RWPE2 (cell line): Measurements from ENCODE around the gene ANKUB1.

ENCODE experiments used
- ATAC-seq: fragments of 200-7000 bp; cut with Tn5 transposase; 3 replicates; pipeline ENCODE4 v1.9.1; 2021; ENCODE audit warnings: low read depth
- DNase-seq: peaks from one replicate; pipeline ENCODE4 v3.0.0-alpha.2; 2020; ENCODE audit warnings: low spot score
- H3K27ac ChIP-seq: fragments of 450-650 bp; 2 replicates; pipeline ENCODE4 v1.5.1; 2017; ENCODE audit warnings: mild to moderate bottlenecking; ENCODE audit not compliant: poor library complexity, severe bottlenecking
- H3K27me3 ChIP-seq: fragments of 250-450 bp; sonication (Bioruptor Pico); 2 replicates; pipeline ENCODE4 v1.5.1; 2021; ENCODE audit warnings: mild to moderate bottlenecking, moderate library complexity; ENCODE audit not compliant: insufficient read depth, poor library complexity, severe bottlenecking
- H3K36me3 ChIP-seq: fragments of 250-450 bp; sonication (Bioruptor Pico); 2 replicates; pipeline ENCODE4 v1.5.1; 2020; ENCODE audit warnings: low read depth, mild to moderate bottlenecking, moderate library complexity
- H3K4me1 ChIP-seq: fragments of 250-450 bp; sonication (Bioruptor Pico); 2 replicates; pipeline ENCODE4 v1.5.1; 2021; ENCODE audit warnings: mild to moderate bottlenecking, moderate library complexity; ENCODE audit not compliant: insufficient read depth, poor library complexity, severe bottlenecking
- H3K4me3 ChIP-seq: fragments of 250-450 bp; sonication (Bioruptor Pico); 2 replicates; pipeline ENCODE4 v1.5.1; 2021; ENCODE audit warnings: mild to moderate bottlenecking, moderate library complexity; ENCODE audit not compliant: severe bottlenecking
- H3K9me3 ChIP-seq: fragments of 250-450 bp; sonication (Bioruptor Pico); 2 replicates; pipeline ENCODE4 v1.5.1; 2021; ENCODE audit warnings: mild to moderate bottlenecking, moderate library complexity; ENCODE audit not compliant: severe bottlenecking
- TF ChIP-seq, protein P1 (sequence below): fragments of 450-650 bp; IDR thresholded peaks from one replicate; pipeline ENCODE4 v1.5.1; 2017; ENCODE audit warnings: mild to moderate bottlenecking, moderate library complexity; ENCODE audit not compliant: poor library complexity, severe bottlenecking

ANKUB1 gene

DNA sequence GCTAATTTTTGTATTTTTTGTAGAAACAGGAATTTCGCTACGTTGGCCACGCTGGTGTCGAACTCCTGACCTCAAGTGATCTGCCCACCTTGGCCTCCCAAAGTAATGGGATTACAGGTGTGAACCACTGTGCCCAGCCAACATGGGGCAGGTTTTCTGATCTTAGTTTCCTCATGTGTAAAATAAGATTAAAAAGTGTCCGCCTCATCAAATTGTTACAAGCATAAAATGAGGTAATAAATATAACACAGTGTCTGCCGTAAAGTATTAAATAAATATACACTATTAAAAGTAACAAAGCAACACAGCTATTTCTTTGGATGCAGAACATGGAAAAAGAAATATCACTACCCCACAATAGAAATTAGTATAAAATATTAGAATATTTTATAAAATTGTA lies 23.6 kb downstream of the ANKUB1 start:
- H3K27me3 ChIP-seq, result no peaks in the 10 kb centered on the region
- no peak for ATAC-seq
- H3K27ac ChIP-seq, result no peak overlapping the region
- no peak overlapping the region for H3K4me3 ChIP-seq
- TF ChIP-seq, protein P1, sequence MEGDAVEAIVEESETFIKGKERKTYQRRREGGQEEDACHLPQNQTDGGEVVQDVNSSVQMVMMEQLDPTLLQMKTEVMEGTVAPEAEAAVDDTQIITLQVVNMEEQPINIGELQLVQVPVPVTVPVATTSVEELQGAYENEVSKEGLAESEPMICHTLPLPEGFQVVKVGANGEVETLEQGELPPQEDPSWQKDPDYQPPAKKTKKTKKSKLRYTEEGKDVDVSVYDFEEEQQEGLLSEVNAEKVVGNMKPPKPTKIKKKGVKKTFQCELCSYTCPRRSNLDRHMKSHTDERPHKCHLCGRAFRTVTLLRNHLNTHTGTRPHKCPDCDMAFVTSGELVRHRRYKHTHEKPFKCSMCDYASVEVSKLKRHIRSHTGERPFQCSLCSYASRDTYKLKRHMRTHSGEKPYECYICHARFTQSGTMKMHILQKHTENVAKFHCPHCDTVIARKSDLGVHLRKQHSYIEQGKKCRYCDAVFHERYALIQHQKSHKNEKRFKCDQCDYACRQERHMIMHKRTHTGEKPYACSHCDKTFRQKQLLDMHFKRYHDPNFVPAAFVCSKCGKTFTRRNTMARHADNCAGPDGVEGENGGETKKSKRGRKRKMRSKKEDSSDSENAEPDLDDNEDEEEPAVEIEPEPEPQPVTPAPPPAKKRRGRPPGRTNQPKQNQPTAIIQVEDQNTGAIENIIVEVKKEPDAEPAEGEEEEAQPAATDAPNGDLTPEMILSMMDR, result no peak
- H3K36me3 ChIP-seq, result no peaks in the 10 kb centered on the region; the same call in 1 of the 2 replicates
- no peaks in the 10 kb centered on the region for H3K4me1 ChIP-seq
- no peaks in the 10 kb centered on the region for H3K9me3 ChIP-seq
- no peak for DNase-seq

DNA sequence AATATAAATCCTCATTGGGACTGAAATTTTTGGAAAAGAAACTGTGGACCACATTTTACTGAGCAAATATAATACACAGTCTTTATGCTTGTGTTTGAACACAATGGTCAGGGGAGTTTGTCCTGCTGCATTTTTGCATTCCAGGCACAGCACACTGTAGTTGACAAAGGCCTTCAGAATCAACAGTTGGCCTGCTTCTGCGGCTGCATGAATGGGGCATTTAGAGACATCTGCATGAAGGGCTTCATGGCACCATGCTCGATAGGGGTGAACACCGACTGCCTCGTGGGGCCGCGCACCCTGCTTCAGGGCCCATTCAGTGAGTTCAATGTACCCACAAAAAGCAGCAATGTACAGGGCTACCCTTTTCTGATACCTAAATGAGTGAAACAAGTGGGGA lies 24.6 kb downstream of the ANKUB1 start:
- Histone ChIP-seq H3K9me3 (no peaks in the 10 kb centered on the region), H3K36me3 (no peaks in the 10 kb centered on the region; the same call in 1 of the 2 replicates), H3K4me3 (no peak overlapping the region), H3K27ac (no peak overlapping the region), H3K4me1 (no peaks in the 10 kb centered on the region), H3K27me3 (no peaks in the 10 kb centered on the region)
- DNase-seq (no peak), ATAC-seq (no peak)
- TF ChIP-seq, protein P1, result no peak

DNA sequence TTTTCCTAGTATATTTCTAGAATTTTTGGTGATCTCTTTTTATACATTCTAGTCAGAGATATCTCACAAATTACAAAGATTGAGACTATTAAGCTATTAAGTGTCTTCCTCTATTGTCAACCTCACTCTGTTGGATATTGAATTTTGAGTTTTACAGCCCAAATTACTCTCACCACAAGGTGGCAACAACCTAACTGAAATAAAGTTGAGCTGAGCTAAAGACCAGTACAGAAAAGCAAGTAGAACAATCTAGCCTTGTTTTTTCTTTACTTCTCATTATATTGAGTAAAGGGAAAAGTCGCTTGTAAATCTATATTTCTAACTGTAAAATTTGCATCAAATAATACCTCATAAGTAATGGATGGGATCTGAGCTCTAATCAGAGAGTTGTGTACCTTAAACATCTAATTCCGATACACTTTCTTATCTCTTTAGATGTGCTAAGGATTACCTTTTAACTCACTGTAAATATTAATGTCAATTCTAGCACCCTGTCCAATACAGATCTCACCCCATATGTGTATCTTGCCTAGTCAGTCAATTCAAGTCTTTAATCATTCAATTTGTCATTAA lies 26.5 kb downstream of the ANKUB1 start:
- Histone ChIP-seq H3K4me1 (no peaks in the 10 kb centered on the region), H3K27ac (no peak overlapping the region), H3K36me3 (no peaks in the 10 kb centered on the region; the same call in 1 of the 2 replicates), H3K9me3 (no peaks in the 10 kb centered on the region), H3K4me3 (no peak overlapping the region), H3K27me3 (no peaks in the 10 kb centered on the region)
- DNase-seq (no peak), ATAC-seq (peak; percentile 57; the same call in 2 of the 3 replicates)
- TF ChIP-seq, protein P1, result peak; percentile 79

DNA sequence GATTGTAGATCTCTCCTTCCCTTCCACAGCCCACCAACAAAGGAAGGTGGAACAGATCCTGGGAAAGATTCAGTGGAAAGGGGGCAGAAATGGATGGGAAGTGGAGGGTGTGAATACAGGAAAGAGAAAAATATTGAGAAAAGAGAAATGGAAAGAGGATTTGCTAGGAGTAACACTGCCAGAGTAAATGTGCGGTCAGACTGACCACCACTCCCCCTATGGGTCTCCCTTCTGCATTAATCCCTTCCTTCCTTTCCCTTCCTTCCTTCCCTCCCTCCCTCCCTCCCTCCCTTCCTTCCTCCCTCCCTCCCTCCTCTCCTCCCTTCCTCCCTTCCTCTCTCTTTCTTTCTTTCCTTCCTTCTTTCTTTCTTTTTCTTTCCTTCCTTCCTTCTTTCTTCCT lies 28.1 kb downstream of the ANKUB1 start:
- no peaks in the 10 kb centered on the region; the same call in 1 of the 2 replicates for H3K36me3 ChIP-seq
- ATAC-seq (no peak), DNase-seq (no peak)
- H3K9me3 ChIP-seq, result no peaks in the 10 kb centered on the region
- no peaks in the 10 kb centered on the region for H3K27me3 ChIP-seq
- H3K4me3 ChIP-seq, result no peak overlapping the region
- H3K27ac ChIP-seq, result no peak overlapping the region
- H3K4me1 ChIP-seq, result no peaks in the 10 kb centered on the region
- TF ChIP-seq, protein P1, result no peak

DNA sequence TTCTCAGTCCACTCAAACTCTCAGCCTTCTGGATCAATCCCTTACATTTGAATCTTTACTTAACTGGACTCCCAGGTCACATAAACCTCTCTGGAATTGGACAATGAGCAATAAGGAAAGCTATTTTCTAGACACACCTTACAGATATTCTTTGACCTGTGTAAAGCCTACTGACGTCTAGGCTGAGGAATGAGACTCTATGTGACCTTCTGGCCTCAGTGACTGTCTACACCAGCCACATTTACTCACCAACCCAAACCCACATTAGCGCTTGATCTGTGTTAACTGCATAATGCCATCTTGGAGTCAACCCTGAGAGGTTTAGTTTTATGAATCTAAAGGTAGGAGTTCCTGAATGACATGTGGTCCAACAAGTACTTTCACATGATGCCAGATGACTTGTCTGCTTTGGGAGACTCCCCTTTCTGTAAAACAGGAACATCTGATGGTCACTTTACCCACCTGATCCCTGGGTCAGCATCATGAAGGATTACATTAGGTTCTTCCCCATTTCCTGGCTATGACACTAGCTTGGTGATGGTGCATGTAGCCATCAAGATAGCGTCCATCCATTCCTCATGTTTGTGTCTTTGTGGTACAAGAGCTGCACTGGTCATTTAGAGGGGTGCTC lies 28.7 kb downstream of the ANKUB1 start:
- H3K9me3 ChIP-seq, result no peaks in the 10 kb centered on the region
- no peaks in the 10 kb centered on the region for H3K4me1 ChIP-seq
- DNase-seq (no peak), ATAC-seq (peak; percentile 23; the same call in 1 of the 3 replicates)
- no peaks in the 10 kb centered on the region; the same call in 1 of the 2 replicates for H3K36me3 ChIP-seq
- no peak overlapping the region for H3K27ac ChIP-seq
- H3K4me3 ChIP-seq, result no peak overlapping the region
- no peaks in the 10 kb centered on the region for H3K27me3 ChIP-seq
- TF ChIP-seq, protein P1, result no peak
